IMR-90 (cell line): ENCODE results near the gene COL4A5. TPM values are rescaled to one million over a fixed set of nuclear protein-coding genes. Genes with fewer than 3 reads are reported as not detected.

Experiments used
- ATAC-seq: fragments of 200-7000 bp; cut with Tn5 transposase; 2 replicates; pipeline ENCODE4 v1.9.1; 2020; ENCODE audit warnings: low read depth, mild to moderate bottlenecking, moderate library complexity
- BruUV-seq: library from RNA; stranded (reverse); fragments of 400-500 nt; replicated peaks from 2 replicates; lab custom pipeline; 2021; lab: Mats Ljungman, UMichigan
- CTCF ChIA-PET: fragments of 300-600 bp; formaldehyde crosslinking; extraction: SDS; loops from one replicate; lab custom pipeline; 2021; ENCODE audit warnings: antibody characterized with exemption; lab: Yijun Ruan, JAX
- POLR2A ChIA-PET: fragments of 300-600 bp; sonication (Branson Sonifier 250); formaldehyde crosslinking; loops from one replicate; lab custom pipeline; 2022; ENCODE audit warnings: antibody characterized with exemption; ENCODE audit not compliant: unreplicated experiment; lab: Charles Lee
- DNase-seq: peaks from one replicate; pipeline ENCODE4 v3.0.0; 2013
- H2AFZ ChIP-seq: replicated peaks from 2 replicates; pipeline ENCODE3; 2013; ENCODE audit warnings: low read length, mild to moderate bottlenecking; ENCODE audit not compliant: poor library complexity
- H2AK5ac ChIP-seq: 2 replicates; pipeline ENCODE4 v1.6.1; 2013; ENCODE audit warnings: low read depth, low read length, inconsistent platforms
- H2AK9ac ChIP-seq: replicated peaks from 2 replicates; pipeline ENCODE3; 2013; ENCODE audit warnings: mild to moderate bottlenecking, low read depth, low read length, moderate library complexity; ENCODE audit not compliant: poor library complexity
- H2BK120ac ChIP-seq: 2 replicates; pipeline ENCODE4 v1.6.1; 2013; ENCODE audit warnings: low read depth, low read length, inconsistent platforms
- H2BK15ac ChIP-seq: 3 replicates; pipeline ENCODE4 v1.6.1; 2013; ENCODE audit warnings: low read depth, low read length, inconsistent platforms
- H2BK20ac ChIP-seq: 2 replicates; pipeline ENCODE4 v1.6.1; 2013; ENCODE audit warnings: low read depth, mild to moderate bottlenecking, inconsistent platforms, low read length, moderate library complexity
- H2BK5ac ChIP-seq: 2 replicates; pipeline ENCODE4 v1.6.1; 2013; ENCODE audit warnings: mild to moderate bottlenecking, low read depth, low read length, inconsistent platforms; ENCODE audit not compliant: poor library complexity, severe bottlenecking
- H3K14ac ChIP-seq: replicated peaks from 2 replicates; pipeline ENCODE4 v1.6.1; 2013; ENCODE audit warnings: low read depth, low read length, inconsistent platforms
- H3K18ac ChIP-seq: 2 replicates; pipeline ENCODE4 v1.6.1; 2013; ENCODE audit warnings: low read depth, low read length, control low read depth
- H3K23ac ChIP-seq: 2 replicates; pipeline ENCODE4 v1.6.1; 2013; ENCODE audit warnings: low read depth, low read length, inconsistent platforms
- H3K27ac ChIP-seq: 2 replicates; pipeline ENCODE4 v1.5.1; 2013; ENCODE audit warnings: mild to moderate bottlenecking, control low read depth, low read length; ENCODE audit not compliant: insufficient read depth
- H3K27me3 ChIP-seq: 2 replicates; pipeline ENCODE4 v1.6.1; 2013; ENCODE audit warnings: low read length; ENCODE audit not compliant: control insufficient read depth, insufficient read depth
- H3K36me3 ChIP-seq: 2 replicates; pipeline ENCODE4 v1.6.1; 2013; ENCODE audit warnings: low read length, mixed read lengths; ENCODE audit not compliant: control insufficient read depth, insufficient read depth
- H3K4ac ChIP-seq: 2 replicates; pipeline ENCODE4 v1.6.1; 2013; ENCODE audit warnings: low read depth, low read length, inconsistent platforms
- H3K4me1 ChIP-seq: 2 replicates; pipeline ENCODE4 v1.6.1; 2013; ENCODE audit warnings: low read length, mixed read lengths; ENCODE audit not compliant: control insufficient read depth, insufficient read depth
- H3K4me2 ChIP-seq: 2 replicates; pipeline ENCODE4 v1.6.1; 2013; ENCODE audit warnings: low read depth, mild to moderate bottlenecking, control low read depth, low read length, moderate library complexity
- H3K4me3 ChIP-seq: 2 replicates; pipeline ENCODE4 v1.5.1; 2013; ENCODE audit warnings: low read depth, mild to moderate bottlenecking, control low read depth, low read length, moderate library complexity; ENCODE audit not compliant: insufficient read depth
- H3K56ac ChIP-seq: 2 replicates; pipeline ENCODE4 v1.6.1; 2013; ENCODE audit warnings: low read length, inconsistent platforms; ENCODE audit not compliant: insufficient read depth; ENCODE audit errors: extremely low read depth
- H3K79me1 ChIP-seq, 2 experiments: 2 replicates each; pipeline ENCODE4 v1.6.1; 2013; ENCODE audit warnings: low read length in 2 of 2, inconsistent platforms in 1 of 2, low read depth in 1 of 2
- H3K9ac ChIP-seq: 2 replicates; pipeline ENCODE4 v1.6.1; 2013; ENCODE audit warnings: low read depth, low read length, control low read depth
- H3K9me1 ChIP-seq: 2 replicates; pipeline ENCODE4 v1.6.1; 2013; ENCODE audit warnings: low read length, inconsistent platforms; ENCODE audit not compliant: insufficient read depth
- H3K9me3 ChIP-seq: 2 replicates; pipeline ENCODE4 v1.6.1; 2013; ENCODE audit warnings: low read length; ENCODE audit not compliant: control insufficient read depth, insufficient read depth
- H4K20me1 ChIP-seq: 2 replicates; pipeline ENCODE4 v1.6.1; 2013; ENCODE audit warnings: low read length, inconsistent platforms; ENCODE audit not compliant: insufficient read depth
- H4K5ac ChIP-seq: 2 replicates; pipeline ENCODE4 v1.6.1; 2013; ENCODE audit warnings: mild to moderate bottlenecking, low read depth, low read length, control low read depth
- H4K8ac ChIP-seq, 2 experiments: 2 replicates each; pipeline ENCODE4 v1.6.1; 2013; ENCODE audit warnings: low read depth in 2 of 2, low read length in 2 of 2, control low read depth in 1 of 2, inconsistent platforms in 1 of 2
- H4K91ac ChIP-seq: 2 replicates; pipeline ENCODE4 v1.6.1; 2013; ENCODE audit warnings: low read depth, low read length, inconsistent platforms; ENCODE audit not compliant: insufficient read depth
- BHLHE40 ChIP-seq: fragments of 150-350 bp; IDR thresholded peaks from 2 replicates; pipeline ENCODE4 v1.6.1; 2016; ENCODE audit warnings: mild to moderate bottlenecking, low read depth, low read length
- ELK1 ChIP-seq: fragments of 150-350 bp; IDR thresholded peaks from 2 replicates; pipeline ENCODE4 v1.6.1; 2016; ENCODE audit warnings: low read depth, mild to moderate bottlenecking, low read length, moderate library complexity, borderline replicate concordance
- FOS ChIP-seq: fragments of 150-350 bp; IDR thresholded peaks from 2 replicates; pipeline ENCODE4 v1.6.1; 2016; ENCODE audit warnings: low read depth, low read length
- MAZ ChIP-seq: IDR thresholded peaks from 2 replicates; pipeline ENCODE4 v1.6.1; 2012; ENCODE audit warnings: low read depth, mild to moderate bottlenecking, low read length, improper control_type of control experiment, moderate library complexity, borderline replicate concordance
- NFE2L2 ChIP-seq: fragments of 150-350 bp; IDR thresholded peaks from 2 replicates; pipeline ENCODE4 v1.6.1; 2016; ENCODE audit warnings: low read depth, mild to moderate bottlenecking, low read length
- POLR2A ChIP-seq: IDR thresholded peaks from 2 replicates; pipeline ENCODE4 v1.6.1; 2012; ENCODE audit warnings: mild to moderate bottlenecking, low read depth, low read length
- RFX5 ChIP-seq: IDR thresholded peaks from 2 replicates; pipeline ENCODE4 v1.8.0; 2012; ENCODE audit warnings: low read depth, mild to moderate bottlenecking, low read length, moderate library complexity
- USF2 ChIP-seq: fragments of 150-350 bp; IDR thresholded peaks from 2 replicates; pipeline ENCODE4 v1.6.1; 2017; ENCODE audit warnings: mild to moderate bottlenecking, antibody characterized with exemption, low read length, low read depth
- WGBS, 2 experiments: methylation state at CpG; one replicate each; pipeline versions ENCODE4 v1.1.5 to v1.1.7; 2013; ENCODE audit warnings: missing lambda C conversion rate in 2 of 2; ENCODE audit not compliant: insufficient read length in 1 of 2; ENCODE audit errors: extremely low coverage in 2 of 2; 5-methylcytosine and 5-hydroxymethylcytosine counted together
- dilution Hi-C: fragments of 300-500 bp; cut with HindIII; formaldehyde crosslinking; loops from one replicate; pipeline ENCODE4 v1.14.3; 2018; ENCODE audit warnings: low sequenced_read_pairs; ENCODE audit not compliant: unreplicated experiment
- in situ Hi-C: fragments of 300-500 bp; cut with MboI; formaldehyde crosslinking; loops from 3 replicates; pipeline ENCODE4 v1.14.3; 2019; ENCODE audit warnings: low sequenced_read_pairs, inconsistent platforms, mixed read lengths
- intact Hi-C: fragments of 100-400 bp; cut with micrococcal nuclease; formaldehyde crosslinking; loops from 2 replicates; pipeline ENCODE4 v1.10.0; 2022
- polyA plus RNA-seq, 3 experiments: library from polyadenylated mRNA; depleted of rRNA; stranded (reverse); fragments of >200 nt; gene quantifications; 2 replicates each; pipeline ENCODE4 v1.2.3, GENCODE V29; 2012; ENCODE audit warnings: low replicate concordance in 1 of 3
- total RNA-seq: library from RNA; depleted of rRNA; stranded (reverse); fragments of >200 nt; gene quantifications from 2 replicates; pipeline ENCODE4 v1.2.3, GENCODE V29; 2012
- TF ChIP-seq, protein P1 (sequence below): conservative IDR thresholded peaks from 2 replicates; pipeline ENCODE4 v1.5.1; 2012; ENCODE audit warnings: mild to moderate bottlenecking, low read depth, low read length, improper control_type of control experiment

The COL4A5 gene
- total and polyA plus RNA-seq, 2 of the 4 experiments (the other 2 are of a cell fraction), result 16.3 to 26.6 TPM

- in situ Hi-C loops (no loop called here), dilution Hi-C loops (no loop called here), intact Hi-C loops (no loop called here)
- Histone ChIP-seq H3K4ac (no peak overlapping the region), H3K4me2 (no peak overlapping the region), H3K27me3 (no peaks in the 10 kb centered on the region), H2BK20ac (no peak overlapping the region), H2AFZ (no peak overlapping the region), H3K79me1 (no peaks in the 10 kb centered on the region), H4K5ac (no peak overlapping the region), H3K18ac (no peak overlapping the region), H3K14ac (no peak overlapping the region), H3K23ac (no peak overlapping the region), H4K20me1 (peaks cover 10% of the 10 kb centered on the region; the same call in 1 of the 2 replicates), H2AK9ac (no peak overlapping the region), H3K27ac (no peak overlapping the region), H3K56ac (no peak overlapping the region), H3K4me1 (no peaks in the 10 kb centered on the region), H3K9me1 (no peaks in the 10 kb centered on the region), H3K9me3 (peaks cover 5% of the 10 kb centered on the region; the same call in 1 of the 2 replicates), H4K91ac (no peak overlapping the region), H2BK120ac (no peak overlapping the region), H2BK15ac (no peak overlapping the region), H3K9ac (no peak overlapping the region), H3K4me3 (no peak overlapping the region), H2AK5ac (no peak overlapping the region), H4K8ac (no peak overlapping the region), H2BK5ac (no peak overlapping the region), H3K36me3 (peaks cover 3% of the 10 kb centered on the region; the same call in 1 of the 2 replicates)
- 100% methylated on average over 2 of the region's 3 CpGs; no CpG with 5 or more reads in 1 of the 2 experiments for WGBS, 2 experiments
- no peak for DNase-seq
- ChIA-PET POLR2A (no interaction called here), CTCF (no interaction called here)
- TF ChIP-seq ELK1, result no peak
- TF ChIP-seq, protein P1, sequence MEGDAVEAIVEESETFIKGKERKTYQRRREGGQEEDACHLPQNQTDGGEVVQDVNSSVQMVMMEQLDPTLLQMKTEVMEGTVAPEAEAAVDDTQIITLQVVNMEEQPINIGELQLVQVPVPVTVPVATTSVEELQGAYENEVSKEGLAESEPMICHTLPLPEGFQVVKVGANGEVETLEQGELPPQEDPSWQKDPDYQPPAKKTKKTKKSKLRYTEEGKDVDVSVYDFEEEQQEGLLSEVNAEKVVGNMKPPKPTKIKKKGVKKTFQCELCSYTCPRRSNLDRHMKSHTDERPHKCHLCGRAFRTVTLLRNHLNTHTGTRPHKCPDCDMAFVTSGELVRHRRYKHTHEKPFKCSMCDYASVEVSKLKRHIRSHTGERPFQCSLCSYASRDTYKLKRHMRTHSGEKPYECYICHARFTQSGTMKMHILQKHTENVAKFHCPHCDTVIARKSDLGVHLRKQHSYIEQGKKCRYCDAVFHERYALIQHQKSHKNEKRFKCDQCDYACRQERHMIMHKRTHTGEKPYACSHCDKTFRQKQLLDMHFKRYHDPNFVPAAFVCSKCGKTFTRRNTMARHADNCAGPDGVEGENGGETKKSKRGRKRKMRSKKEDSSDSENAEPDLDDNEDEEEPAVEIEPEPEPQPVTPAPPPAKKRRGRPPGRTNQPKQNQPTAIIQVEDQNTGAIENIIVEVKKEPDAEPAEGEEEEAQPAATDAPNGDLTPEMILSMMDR, result no peak
- TF ChIP-seq MAZ, result no peak
- TF ChIP-seq BHLHE40, result no peak
- no peak for TF ChIP-seq FOS
- no peak for TF ChIP-seq NFE2L2
- TF ChIP-seq USF2, result no peak
- TF ChIP-seq RFX5, result no peak
- TF ChIP-seq POLR2A, result no peak
- no TSS peak for BruUV-seq
- ATAC-seq, result no peak
Observed at GRCh38 chrX:108484251-108484650, 44.6 kb downstream of the COL4A5 start.
